B cell (primary cell): ENCODE measurements around the gene PGM1. TPM values are rescaled to one million over a fixed set of nuclear protein-coding genes. Genes with fewer than 3 reads are reported as not detected.

Experiments
- ATAC-seq: fragments of 200-7000 bp; cut with Tn5 transposase; one replicate; pipeline ENCODE4 v1.10.0; 2021; ENCODE audit warnings: low read depth, mild to moderate bottlenecking, moderate number of reproducible peaks, moderate library complexity
- CTCF ChIA-PET: fragments of 350-600 bp; sonication (Branson Sonifier 250); formaldehyde crosslinking; loops from one replicate; lab custom pipeline; 2021; ENCODE audit warnings: antibody characterized with exemption, inconsistent platforms; lab: Charles Lee
- POLR2A ChIA-PET: fragments of 350-600 bp; sonication (Branson Sonifier 250); formaldehyde crosslinking; loops from one replicate; lab custom pipeline; 2021; ENCODE audit warnings: antibody characterized with exemption; lab: Charles Lee
- DNase-seq: peaks from one replicate; pipeline ENCODE4 v3.0.0; 2013
- H2AFZ ChIP-seq: 2 replicates; pipeline ENCODE4 v1.6.1; 2012; ENCODE audit warnings: mild to moderate bottlenecking, low read depth, low read length; ENCODE audit not compliant: insufficient read depth, poor library complexity, severe bottlenecking
- H3K27ac ChIP-seq, 2 donors: 1 replicate in 1 of 2; 2 replicates in 1 of 2; pipeline ENCODE4 v1.5.1; 2012 to 2013; ENCODE audit warnings: low read length in 2 of 2, mild to moderate bottlenecking in 2 of 2, moderate library complexity in 1 of 2
- H3K27me3 ChIP-seq, 4 experiments: fragments of 200-600 bp in 1 of 4; sonication (generic) in 1 of 4; replicated peaks in 1 of 4; 1 replicate in 2 of 4; 2 replicates in 2 of 4; pipeline versions ENCODE4 v1.6.1 to v1.7.0; 2013 to 2016; ENCODE audit warnings: low read length in 3 of 4, mild to moderate bottlenecking in 2 of 4, mixed read lengths in 1 of 4, moderate library complexity in 1 of 4; ENCODE audit not compliant: insufficient read depth in 4 of 4, control insufficient read depth in 3 of 4; ENCODE audit errors: control extremely low read depth in 1 of 4
- H3K36me3 ChIP-seq, 2 experiments: replicated peaks in 1 of 2; 1 replicate in 1 of 2; 2 replicates in 1 of 2; pipeline versions ENCODE4 v1.6.1 to v1.7.1; 2013; ENCODE audit warnings: low read length in 1 of 2; ENCODE audit not compliant: insufficient read depth in 2 of 2, control insufficient read depth in 1 of 2; ENCODE audit errors: control extremely low read depth in 1 of 2, extremely low read depth in 1 of 2
- H3K4me1 ChIP-seq, 2 donors: fragments of 200-600 bp in 1 of 2; sonication (generic) in 1 of 2; 1 replicate in 1 of 2; 2 replicates in 1 of 2; pipeline versions ENCODE4 v1.5.1 to v1.6.1; 2013 to 2017; ENCODE audit warnings: low read length in 2 of 2; ENCODE audit not compliant: control insufficient read depth in 2 of 2, insufficient read depth in 2 of 2
- H3K4me2 ChIP-seq: replicated peaks from 2 replicates; pipeline ENCODE3; 2012; ENCODE audit warnings: mild to moderate bottlenecking, low read depth, low read length; ENCODE audit not compliant: poor library complexity, severe bottlenecking
- H3K4me3 ChIP-seq, 5 experiments: fragments of 200-600 bp in 1 of 5; sonication (generic) in 1 of 5; 1 replicate in 3 of 5; 2 replicates in 2 of 5; pipeline versions ENCODE4 v1.5.1 to v1.7.0; 2011 to 2016; ENCODE audit warnings: low read length in 4 of 5, mild to moderate bottlenecking in 4 of 5, low read depth in 2 of 5, control low read depth in 1 of 5, moderate library complexity in 1 of 5; ENCODE audit not compliant: insufficient read depth in 1 of 5; ENCODE audit errors: control extremely low read depth in 1 of 5, extremely low read depth in 1 of 5
- H3K79me2 ChIP-seq: fragments of 200-600 bp; sonication (generic); one replicate; pipeline ENCODE4 v1.6.0; 2016; ENCODE audit warnings: low read length; ENCODE audit not compliant: control insufficient read depth, insufficient read depth
- H3K9ac ChIP-seq: fragments of 200-600 bp; sonication (generic); 2 replicates; pipeline ENCODE4 v1.6.1; 2017; ENCODE audit warnings: mild to moderate bottlenecking, low read length, moderate library complexity
- H3K9me3 ChIP-seq, 3 donors: one replicate each; pipeline versions ENCODE4 v1.6.1 to v1.7.1; 2013; ENCODE audit warnings: low read length in 2 of 3; ENCODE audit not compliant: control insufficient read depth in 2 of 3, insufficient read depth in 1 of 3; ENCODE audit errors: control extremely low read depth in 1 of 3
- H4K20me1 ChIP-seq: 2 replicates; pipeline ENCODE4 v1.6.0; 2012; ENCODE audit warnings: mild to moderate bottlenecking, low read length; ENCODE audit not compliant: insufficient read depth, control insufficient read depth, poor library complexity, severe bottlenecking
- H3K27ac Mint-ChIP-seq: one replicate; pipeline ENCODE4 v1.8.0; 2021; ENCODE audit warnings: mixed read lengths
- H3K27me3 Mint-ChIP-seq: one replicate; pipeline ENCODE4 v1.8.0; 2021; ENCODE audit warnings: mixed read lengths
- H3K4me1 Mint-ChIP-seq: one replicate; pipeline ENCODE4 v1.8.0; 2021; ENCODE audit warnings: mixed read lengths
- H3K4me3 Mint-ChIP-seq: one replicate; pipeline ENCODE4 v1.8.0; 2021; ENCODE audit warnings: mixed read lengths
- H3K9me3 Mint-ChIP-seq: one replicate; pipeline ENCODE4 v1.8.0; 2022; ENCODE audit warnings: mixed read lengths; ENCODE audit not compliant: insufficient read depth
- EZH2 ChIP-seq: IDR thresholded peaks from 2 replicates; pipeline ENCODE4 v1.6.1; 2012; ENCODE audit warnings: borderline replicate concordance, low read depth, mild to moderate bottlenecking, moderate library complexity, low read length; ENCODE audit not compliant: insufficient read depth, poor library complexity, severe bottlenecking
- WGBS: methylation state at CpG from one replicate; pipeline ENCODE4 v1.1.5; 2013; ENCODE audit warnings: missing lambda C conversion rate; ENCODE audit not compliant: insufficient coverage; 5-methylcytosine and 5-hydroxymethylcytosine counted together
- intact Hi-C: fragments of 100-400 bp; cut with micrococcal nuclease; formaldehyde crosslinking; loops from one replicate; pipeline ENCODE4 v1.10.0; 2022
- polyA plus RNA-seq: library from polyadenylated mRNA; depleted of rRNA; stranded (reverse); fragments of >200 nt; gene quantifications from 2 replicates; pipeline ENCODE4 v1.2.3, GENCODE V29; 2012
- total RNA-seq, 2 donors: library from RNA; stranded (reverse); fragments of 120-200 nt in 1 of 2; gene quantifications; 1 replicate in 1 of 2; 2 replicates in 1 of 2; pipeline versions ENCODE4 v1.2.3 to v1.2.4, GENCODE V29; 2013 to 2022
- TF ChIP-seq, protein P1 (sequence below): fragments of 200-600 bp; IDR thresholded peaks from one replicate; pipeline ENCODE4 v1.8.0; 2022; ENCODE audit warnings: antibody characterized with exemption, mild to moderate bottlenecking

The PGM1 gene
- total and polyA plus RNA-seq, 2 donors (not counting 1 experiment from before 2014, with no cell fraction given) = 4.2 to 13.2 TPM

DNA sequence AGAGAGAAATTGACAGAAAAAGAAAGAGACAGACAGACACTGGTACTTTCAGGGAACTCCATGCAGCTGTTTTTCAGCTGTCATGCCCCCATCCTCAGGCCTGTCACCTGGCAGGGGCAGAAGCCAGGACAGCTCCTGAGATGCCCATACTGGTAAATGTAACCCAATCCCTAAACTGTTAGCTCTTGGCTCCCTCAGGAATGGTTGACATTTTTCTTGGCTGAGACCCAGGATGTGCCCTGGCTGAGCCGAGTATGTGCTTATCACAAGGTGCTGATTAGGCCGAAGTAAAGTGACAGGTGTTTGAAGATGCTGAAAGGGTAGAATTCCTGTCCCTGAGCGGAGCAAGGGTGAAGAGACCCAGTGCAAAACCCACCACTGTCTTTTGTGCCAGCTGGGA is 50.7 kb downstream of the PGM1 start:
- no peak for DNase-seq
- Histone ChIP-seq H2AFZ (no peak overlapping the region), H3K79me2 (no peaks in the 10 kb centered on the region), H3K4me2 (no peak overlapping the region), H3K9me3 (no peaks in the 10 kb centered on the region), H3K27ac (no peak overlapping the region), H3K27me3 (no peaks in the 10 kb centered on the region), H3K36me3 (peaks cover 0 to 3% of the 10 kb centered on the region in 2 experiments), H4K20me1 (no peaks in the 10 kb centered on the region), H3K9ac (no peak overlapping the region), H3K4me1 (no peaks in the 10 kb centered on the region), H3K4me3 (no peak overlapping the region)
- POLR2A ChIA-PET = no interaction called here
- Mint-ChIP-seq H3K27me3 (no peaks in the 10 kb centered on the region), H3K9me3 (no peaks in the 10 kb centered on the region), H3K4me3 (no peak overlapping the region), H3K4me1 (no peaks in the 10 kb centered on the region), H3K27ac (no peak overlapping the region)
- 100% methylated on average over 3 of the region's 3 CpGs for WGBS
- intact Hi-C loops = no loop called here
- TF ChIP-seq, protein P1, sequence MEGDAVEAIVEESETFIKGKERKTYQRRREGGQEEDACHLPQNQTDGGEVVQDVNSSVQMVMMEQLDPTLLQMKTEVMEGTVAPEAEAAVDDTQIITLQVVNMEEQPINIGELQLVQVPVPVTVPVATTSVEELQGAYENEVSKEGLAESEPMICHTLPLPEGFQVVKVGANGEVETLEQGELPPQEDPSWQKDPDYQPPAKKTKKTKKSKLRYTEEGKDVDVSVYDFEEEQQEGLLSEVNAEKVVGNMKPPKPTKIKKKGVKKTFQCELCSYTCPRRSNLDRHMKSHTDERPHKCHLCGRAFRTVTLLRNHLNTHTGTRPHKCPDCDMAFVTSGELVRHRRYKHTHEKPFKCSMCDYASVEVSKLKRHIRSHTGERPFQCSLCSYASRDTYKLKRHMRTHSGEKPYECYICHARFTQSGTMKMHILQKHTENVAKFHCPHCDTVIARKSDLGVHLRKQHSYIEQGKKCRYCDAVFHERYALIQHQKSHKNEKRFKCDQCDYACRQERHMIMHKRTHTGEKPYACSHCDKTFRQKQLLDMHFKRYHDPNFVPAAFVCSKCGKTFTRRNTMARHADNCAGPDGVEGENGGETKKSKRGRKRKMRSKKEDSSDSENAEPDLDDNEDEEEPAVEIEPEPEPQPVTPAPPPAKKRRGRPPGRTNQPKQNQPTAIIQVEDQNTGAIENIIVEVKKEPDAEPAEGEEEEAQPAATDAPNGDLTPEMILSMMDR = no peak
- no peak for TF ChIP-seq EZH2
- CTCF ChIA-PET = no interaction called here
- no peak for ATAC-seq

DNA sequence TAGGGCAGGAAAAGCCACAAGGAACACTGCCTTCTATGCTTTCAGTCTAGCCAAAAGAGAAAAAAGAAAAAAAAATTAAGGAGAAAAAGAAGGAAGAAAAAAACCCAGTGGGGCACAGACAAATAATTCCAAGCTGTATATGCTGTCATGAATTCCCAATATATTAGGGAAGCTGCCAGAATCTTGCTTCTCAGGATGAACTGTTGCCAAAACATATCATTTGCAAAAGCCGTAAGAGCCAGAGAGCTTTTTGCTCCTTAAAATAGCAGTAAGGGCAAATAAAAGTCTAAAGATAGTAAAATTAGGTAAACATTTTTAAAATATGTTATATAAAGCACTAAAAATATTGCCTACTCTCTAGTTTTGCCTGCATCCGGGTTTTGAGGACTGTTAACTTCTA is 52.1 kb downstream of the PGM1 start:
- H4K20me1 ChIP-seq = no peaks in the 10 kb centered on the region
- ATAC-seq (no peak), DNase-seq (no peak)
- peaks cover 0 to 8% of the 10 kb centered on the region in 2 experiments for H3K36me3 ChIP-seq
- H3K4me1 ChIP-seq = no peaks in the 10 kb centered on the region
- H3K27ac ChIP-seq = no peak overlapping the region
- WGBS = no CpG with 5 or more reads among the region's 2 CpGs
- TF ChIP-seq, protein P1 = no peak
- TF ChIP-seq EZH2 = no peak
- no peaks in the 10 kb centered on the region for H3K4me1 Mint-ChIP-seq
- H2AFZ ChIP-seq = no peak overlapping the region
- POLR2A ChIA-PET = no interaction called here
- intact Hi-C loops = no loop called here
- H3K27ac Mint-ChIP-seq = no peak overlapping the region
- no peaks in the 10 kb centered on the region for H3K27me3 ChIP-seq
- H3K9me3 ChIP-seq = no peaks in the 10 kb centered on the region
- no peaks in the 10 kb centered on the region for H3K27me3 Mint-ChIP-seq
- no peak overlapping the region for H3K4me3 Mint-ChIP-seq
- no peak overlapping the region for H3K4me3 ChIP-seq
- H3K9me3 Mint-ChIP-seq = no peaks in the 10 kb centered on the region
- CTCF ChIA-PET = interaction anchor here (1.0 to 1.3 kb wide), 2 partner anchors 46 to 492 kb away, joined by 3 to 4 read pairs; no protein-coding TSS in a partner anchor
- H3K9ac ChIP-seq = no peak overlapping the region
- no peak overlapping the region for H3K4me2 ChIP-seq
- no peaks in the 10 kb centered on the region for H3K79me2 ChIP-seq
